ENCODE results near the gene XCL2. TPM values are rescaled to one million over a fixed set of nuclear protein-coding genes. Genes with fewer than 3 reads are reported as not detected.

The XCL2 gene
- total and polyA plus RNA-seq, 2 of the 8 experiments (the other 6 are each of a cell fraction or from before 2014, with no cell fraction given) = not detected

- H3K23me2 ChIP-seq (ENCODE audit: low read depth, low read length) = no peaks in the 10 kb centered on the region
- H3K79me1 ChIP-seq (ENCODE audit: low read depth, low read length) = no peaks in the 10 kb centered on the region
- ChIA-PET POLR2A (ENCODE audit: partially characterized antibody) (no interaction called here), CTCF (ENCODE audit: partially characterized antibody) (interaction anchor here (0.7 to 1.3 kb wide), 3 partner anchors 12 to 63 kb away, joined by 3 read pairs; no protein-coding TSS in a partner anchor)
- DNase-seq (ENCODE audit: low read depth in 1 of 2, low spot score in 2 of 2) (no peak), FAIRE-seq (no peak)
- no peak overlapping the region for H2AK5ac ChIP-seq (ENCODE audit: low read depth, low read length)
- 68% methylated on average over 6 of the region's 6 CpGs; no CpG with 5 or more reads in 1 of the 2 experiments for WGBS, 2 experiments (ENCODE audit: extremely low coverage in 1 of 2, insufficient coverage in 1 of 2, insufficient read length in 1 of 2, insufficient replicate concordance in 2 of 2, low coverage in 1 of 2, low lambda C conversion rate in 2 of 2, missing lambda C conversion rate in 1 of 2)
- H2BK120ac ChIP-seq (replicated peaks; ENCODE audit: low read depth, low read length) = no peak overlapping the region
- H3K23ac ChIP-seq (ENCODE audit: insufficient read length) = no peak overlapping the region
- peaks cover 0 to 3% of the 10 kb centered on the region in 2 experiments; a peak in 1 of 4 replicates for H3K9me3 ChIP-seq (ENCODE audit: insufficient read depth in 2 of 2, low read depth in 1 of 2, low read length in 1 of 2)
- no peak overlapping the region for H3K14ac ChIP-seq (ENCODE audit: insufficient read length)
- no peak overlapping the region for H4K5ac ChIP-seq (ENCODE audit: insufficient read length, low read depth, low read length)
- H3K56ac ChIP-seq (replicated peaks; ENCODE audit: insufficient read length, low read depth, low read length) = no peak overlapping the region
- no peaks in the 10 kb centered on the region for H3K27me3 ChIP-seq (replicated peaks in 1 of 4; ENCODE audit: control insufficient read depth in 3 of 4, extremely low read depth in 1 of 4, insufficient read depth in 3 of 4, low read length in 3 of 4)
- H2BK20ac ChIP-seq (ENCODE audit: low read length) = no peak overlapping the region
- no peaks in the 10 kb centered on the region for H3K36me3 ChIP-seq (ENCODE audit: control insufficient read depth in 2 of 4, insufficient read depth in 4 of 4, low read length in 3 of 4)
- no peak overlapping the region for H4K91ac ChIP-seq (replicated peaks; ENCODE audit: insufficient read length, low read length)
- no peaks in the 10 kb centered on the region; a peak in 1 of 7 replicates for H3K4me1 ChIP-seq (replicated peaks in 1 of 4; ENCODE audit: control insufficient read depth in 3 of 4, insufficient read depth in 4 of 4, low read length in 3 of 4)
- H2BK5ac ChIP-seq (ENCODE audit: low read depth, low read length) = no peak overlapping the region
- H3K4me3 ChIP-seq (ENCODE audit: extremely low read depth in 1 of 4, insufficient read depth in 2 of 4, low read depth in 3 of 4, low read length in 4 of 4) = no peak overlapping the region
- no peak overlapping the region for H2AFZ ChIP-seq (ENCODE audit: low read length)
- H3K27ac ChIP-seq (ENCODE audit: low read depth, low read length) = no peak overlapping the region
- no peak overlapping the region for H3K4me2 ChIP-seq (ENCODE audit: insufficient read depth in 1 of 2, low read depth in 2 of 2, low read length in 2 of 2)
- no peak overlapping the region for H3K4ac ChIP-seq (replicated peaks; ENCODE audit: insufficient read length, low read depth, low read length)
- H2BK12ac ChIP-seq (ENCODE audit: low read depth, low read length) = no peak overlapping the region
- no peaks in the 10 kb centered on the region for H3K79me2 ChIP-seq (ENCODE audit: control insufficient read depth in 1 of 2, insufficient read depth in 2 of 2, low read length in 2 of 2)
- no peak overlapping the region for H3K18ac ChIP-seq (ENCODE audit: extremely low read depth, low read length)
- H4K8ac ChIP-seq (ENCODE audit: extremely low read depth, insufficient read depth, low read length) = no peak overlapping the region
- no peaks in the 10 kb centered on the region for H4K20me1 ChIP-seq (replicated peaks in 1 of 2; ENCODE audit: control insufficient read depth in 1 of 2, insufficient read depth in 2 of 2, low read length in 2 of 2)
- H3K9ac ChIP-seq (replicated peaks in 1 of 4; ENCODE audit: extremely low read depth in 1 of 4, low read depth in 3 of 4, low read length in 3 of 4) = no peak overlapping the region
- no peak overlapping the region for H2BK15ac ChIP-seq (ENCODE audit: low read length)
- TF ChIP-seq CEBPB (IDR thresholded peaks at IDR 0.05; ENCODE audit: low read depth, low read length) = no peak
- TF ChIP-seq BACH1 (IDR thresholded peaks at IDR 0.05; ENCODE audit: low read length) = no peak
- no peak for TF ChIP-seq GABPA (IDR thresholded peaks at IDR 0.05; ENCODE audit: borderline replicate concordance, insufficient read depth, low read length)
- no peak for TF ChIP-seq TCF12 (IDR thresholded peaks at IDR 0.05; ENCODE audit: low read depth, low read length)
- no peak for TF ChIP-seq NANOG (IDR thresholded peaks at IDR 0.05; ENCODE audit: insufficient read depth, low read depth, low read length, poor library complexity, severe bottlenecking)
- TF ChIP-seq ATF3 (IDR thresholded peaks at IDR 0.05; ENCODE audit: insufficient read depth, low read depth, low read length) = no peak
- TF ChIP-seq RFX5 (IDR thresholded peaks at IDR 0.05; ENCODE audit: borderline replicate concordance, low read depth, low read length) = no peak
- no peak for TF ChIP-seq NRF1 (IDR thresholded peaks at IDR 0.05; ENCODE audit: low read depth, low read length)
- no peak for TF ChIP-seq TAF1 (IDR thresholded peaks at IDR 0.05; ENCODE audit: low read depth, low read length)
- no peak for TF ChIP-seq BRCA1 (IDR thresholded peaks at IDR 0.05; ENCODE audit: low read depth, low read length)
- TF ChIP-seq EP300 (IDR thresholded peaks at IDR 0.05; ENCODE audit: borderline replicate concordance in 1 of 2, low read depth in 2 of 2, low read length in 2 of 2) = no peak
- no peak for TF ChIP-seq ASH2L (IDR thresholded peaks at IDR 0.05; ENCODE audit: low read length)
Measured at GRCh38 chr1:168520052-168520751, 23.6 kb downstream of the XCL2 start.
